SU-DHL-6 (cell line): ENCODE data around the gene PHOSPHO2.

Experiments
- H2AFZ ChIP-seq: fragments of 200-600 bp; sonication (generic); 2 replicates; pipeline ENCODE4 v1.6.1; 2014; ENCODE audit warnings: low read depth, mild to moderate bottlenecking, moderate library complexity, mixed read lengths, antibody characterized with exemption, low read length; ENCODE audit not compliant: severe bottlenecking
- H3F3A ChIP-seq: fragments of 200-600 bp; shearing (Covaris generic); 2 replicates; pipeline ENCODE4 v1.6.0; 2016; ENCODE audit warnings: antibody characterized with exemption, mild to moderate bottlenecking; ENCODE audit not compliant: insufficient read depth
- H3K27ac ChIP-seq: fragments of 200-600 bp; sonication (generic); 2 replicates; pipeline ENCODE4 v1.5.1; 2016; ENCODE audit warnings: low read depth, mild to moderate bottlenecking, low read length, moderate library complexity, mixed read lengths
- H3K27me3 ChIP-seq: fragments of 200-600 bp; sonication (generic), shearing (Covaris generic); 2 replicates; pipeline ENCODE4 v1.6.0; 2014; ENCODE audit warnings: mild to moderate bottlenecking, low read length
- H3K36me3 ChIP-seq: fragments of 200-600 bp; sonication (generic); 2 replicates; pipeline ENCODE4 v1.6.1; 2014; ENCODE audit warnings: mild to moderate bottlenecking, low read length, mixed read lengths
- H3K4me2 ChIP-seq: fragments of 300-600, 200-600 bp; shearing (Covaris generic), sonication (generic); 2 replicates; pipeline ENCODE4 v1.6.0; 2014; ENCODE audit warnings: low read length, low read depth, mild to moderate bottlenecking; ENCODE audit not compliant: poor library complexity, severe bottlenecking
- H3K4me3 ChIP-seq: fragments of 200-600 bp; sonication (generic); 2 replicates; pipeline ENCODE4 v1.5.1; 2014; ENCODE audit warnings: antibody characterized with exemption, low read length, mild to moderate bottlenecking, mixed read lengths; ENCODE audit not compliant: insufficient read depth, poor library complexity, severe bottlenecking
- H3K79me2 ChIP-seq: fragments of 200-600 bp; sonication (generic); 2 replicates; pipeline ENCODE4 v1.6.1; 2014; ENCODE audit warnings: mild to moderate bottlenecking, low read length, moderate library complexity; ENCODE audit not compliant: insufficient read depth
- H3K9ac ChIP-seq: fragments of 200-600 bp; sonication (generic); 2 replicates; pipeline ENCODE4 v1.7.0; 2014; ENCODE audit warnings: mild to moderate bottlenecking, low read length
- H3K9me2 ChIP-seq: fragments of 200-600 bp; sonication (generic); replicated peaks from 2 replicates; pipeline ENCODE4 v1.6.1; 2014; ENCODE audit warnings: low read length; ENCODE audit not compliant: insufficient read depth
- H3K9me3 ChIP-seq: fragments of 200-600 bp; sonication (generic); 2 replicates; pipeline ENCODE4 v1.6.1; 2014; ENCODE audit warnings: low read length, mixed read lengths; ENCODE audit not compliant: insufficient read depth
- H4K20me1 ChIP-seq: fragments of 200-600 bp; sonication (generic); 2 replicates; pipeline ENCODE4 v1.6.1; 2014; ENCODE audit warnings: low read depth, mild to moderate bottlenecking, antibody characterized with exemption, low read length, moderate library complexity, mixed read lengths
- EZH2phosphoT487 ChIP-seq: fragments of 200-600 bp; sonication (generic), shearing (Covaris generic); conservative IDR thresholded peaks from 2 replicates; pipeline ENCODE4 v1.6.1; 2018; ENCODE audit warnings: mild to moderate bottlenecking, antibody characterized with exemption, low read length, moderate library complexity, mixed read lengths
- TF ChIP-seq, protein P1 (sequence below): fragments of 200-600 bp; sonication (generic); IDR thresholded peaks from one replicate; pipeline ENCODE4 v1.5.1; 2017; ENCODE audit warnings: antibody characterized with exemption, mild to moderate bottlenecking, low read length, moderate library complexity; ENCODE audit not compliant: insufficient read depth, poor library complexity, severe bottlenecking

Gene PHOSPHO2

DNA sequence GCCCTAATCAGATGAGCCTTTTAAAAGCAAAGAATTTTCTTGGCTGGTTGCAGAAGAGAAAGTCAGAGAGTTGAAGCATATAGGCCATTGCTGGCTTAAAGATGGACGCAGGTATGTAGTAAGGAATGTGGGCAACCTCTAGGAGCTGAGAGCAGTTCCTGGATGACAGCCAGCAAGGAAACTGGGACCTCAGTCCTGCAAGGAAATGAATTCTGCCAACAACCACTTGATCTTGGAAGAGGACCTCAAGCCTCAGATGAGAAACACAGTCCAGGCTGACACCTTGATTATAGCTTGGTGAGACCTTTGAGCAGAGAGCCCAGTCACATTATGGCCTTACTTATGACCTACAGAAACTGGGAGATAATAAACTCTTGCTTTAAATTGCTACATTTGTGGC lies 15.7 kb downstream of the PHOSPHO2 start:
- H3K27ac ChIP-seq = no peak overlapping the region
- H3F3A ChIP-seq = no peaks in the 10 kb centered on the region
- no peak overlapping the region for H3K4me3 ChIP-seq
- H3K9me2 ChIP-seq = no peaks in the 10 kb centered on the region
- H3K79me2 ChIP-seq = no peaks in the 10 kb centered on the region
- TF ChIP-seq, protein P1, sequence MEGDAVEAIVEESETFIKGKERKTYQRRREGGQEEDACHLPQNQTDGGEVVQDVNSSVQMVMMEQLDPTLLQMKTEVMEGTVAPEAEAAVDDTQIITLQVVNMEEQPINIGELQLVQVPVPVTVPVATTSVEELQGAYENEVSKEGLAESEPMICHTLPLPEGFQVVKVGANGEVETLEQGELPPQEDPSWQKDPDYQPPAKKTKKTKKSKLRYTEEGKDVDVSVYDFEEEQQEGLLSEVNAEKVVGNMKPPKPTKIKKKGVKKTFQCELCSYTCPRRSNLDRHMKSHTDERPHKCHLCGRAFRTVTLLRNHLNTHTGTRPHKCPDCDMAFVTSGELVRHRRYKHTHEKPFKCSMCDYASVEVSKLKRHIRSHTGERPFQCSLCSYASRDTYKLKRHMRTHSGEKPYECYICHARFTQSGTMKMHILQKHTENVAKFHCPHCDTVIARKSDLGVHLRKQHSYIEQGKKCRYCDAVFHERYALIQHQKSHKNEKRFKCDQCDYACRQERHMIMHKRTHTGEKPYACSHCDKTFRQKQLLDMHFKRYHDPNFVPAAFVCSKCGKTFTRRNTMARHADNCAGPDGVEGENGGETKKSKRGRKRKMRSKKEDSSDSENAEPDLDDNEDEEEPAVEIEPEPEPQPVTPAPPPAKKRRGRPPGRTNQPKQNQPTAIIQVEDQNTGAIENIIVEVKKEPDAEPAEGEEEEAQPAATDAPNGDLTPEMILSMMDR = no peak
- no peak for TF ChIP-seq EZH2phosphoT487
- no peak overlapping the region for H2AFZ ChIP-seq
- H3K9me3 ChIP-seq = no peaks in the 10 kb centered on the region
- H3K27me3 ChIP-seq = no peaks in the 10 kb centered on the region
- no peak overlapping the region for H3K9ac ChIP-seq
- H4K20me1 ChIP-seq = no peaks in the 10 kb centered on the region
- no peaks in the 10 kb centered on the region for H3K36me3 ChIP-seq
- H3K4me2 ChIP-seq = no peak overlapping the region

DNA sequence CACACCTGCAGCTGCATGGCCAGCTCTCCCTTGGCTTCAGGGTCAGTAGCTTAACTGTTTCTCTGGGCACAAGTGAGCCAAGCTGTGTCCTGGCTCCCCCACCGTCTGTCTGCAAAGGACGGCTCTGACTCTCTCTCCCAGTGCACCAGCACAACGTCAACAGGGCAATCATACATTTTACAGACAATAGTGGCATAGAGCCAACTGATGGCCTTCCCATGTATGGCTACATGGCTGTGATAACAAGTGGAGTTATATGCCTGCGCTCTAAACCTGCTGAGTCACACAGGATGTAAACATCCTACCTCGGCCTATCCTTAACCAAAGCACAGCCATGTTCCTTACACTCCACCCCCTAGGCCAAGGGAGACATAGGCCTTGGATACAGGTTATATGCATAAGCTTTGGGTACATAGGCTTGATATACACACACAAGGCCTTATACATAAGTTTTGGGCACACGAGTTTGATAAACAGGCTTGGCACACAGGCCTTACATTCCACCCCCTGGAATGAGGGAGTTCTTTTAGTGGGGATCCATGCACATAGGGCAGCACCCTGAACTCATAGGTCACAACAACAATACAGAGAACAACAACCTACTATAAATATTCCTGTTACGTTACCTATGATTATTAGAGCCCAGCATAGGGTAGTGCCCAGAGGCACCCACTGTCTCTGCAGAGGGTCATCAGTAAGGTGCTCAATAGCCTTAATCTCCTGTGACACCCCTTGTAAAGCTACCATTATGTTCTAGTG lies 17.7 kb downstream of the PHOSPHO2 start:
- Histone ChIP-seq H4K20me1 (no peaks in the 10 kb centered on the region), H3F3A (no peaks in the 10 kb centered on the region), H3K79me2 (no peaks in the 10 kb centered on the region), H3K27me3 (no peaks in the 10 kb centered on the region), H3K4me2 (no peak overlapping the region), H3K27ac (no peak overlapping the region), H3K36me3 (no peaks in the 10 kb centered on the region), H3K9ac (no peak overlapping the region), H3K4me3 (no peak overlapping the region), H2AFZ (no peak overlapping the region), H3K9me2 (no peaks in the 10 kb centered on the region), H3K9me3 (no peaks in the 10 kb centered on the region)
- TF ChIP-seq, protein P1 = no peak
- no peak for TF ChIP-seq EZH2phosphoT487

DNA sequence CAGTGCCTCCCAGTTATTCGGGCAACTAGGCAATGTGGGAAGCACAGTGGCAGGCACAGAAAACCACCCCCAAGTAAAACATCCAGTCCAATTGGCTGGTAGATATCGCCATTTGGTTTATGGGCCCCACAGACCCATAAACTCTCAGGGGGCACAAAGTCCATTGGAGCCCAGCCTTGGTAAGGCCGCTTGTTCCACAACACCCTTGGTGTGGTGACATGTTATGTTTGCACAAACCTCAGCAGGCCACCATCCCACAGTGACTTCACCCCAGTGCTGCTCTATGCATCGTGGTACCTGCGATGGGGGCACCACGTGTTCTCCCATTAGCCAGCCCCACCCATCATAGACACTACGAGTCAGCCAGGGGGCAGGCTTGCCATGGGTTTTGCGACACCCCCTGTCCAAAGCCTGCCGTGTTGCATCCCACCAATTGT lies 18.5 kb downstream of the PHOSPHO2 start:
- H3K27ac ChIP-seq = no peak overlapping the region
- H3K27me3 ChIP-seq = no peaks in the 10 kb centered on the region
- no peaks in the 10 kb centered on the region for H3K9me2 ChIP-seq
- H2AFZ ChIP-seq = no peak overlapping the region
- no peaks in the 10 kb centered on the region for H3K79me2 ChIP-seq
- H3F3A ChIP-seq = no peaks in the 10 kb centered on the region
- no peaks in the 10 kb centered on the region for H4K20me1 ChIP-seq
- H3K9me3 ChIP-seq = no peaks in the 10 kb centered on the region
- H3K4me2 ChIP-seq = no peak overlapping the region
- H3K4me3 ChIP-seq = no peak overlapping the region
- no peak overlapping the region for H3K9ac ChIP-seq
- TF ChIP-seq, protein P1 = no peak
- TF ChIP-seq EZH2phosphoT487 = no peak
- no peaks in the 10 kb centered on the region for H3K36me3 ChIP-seq
